ENCODE measurements around the gene COTL1.

- no peak for TF ChIP-seq POLR2A (IDR thresholded peaks at IDR 0.05)
- TF ChIP-seq, protein P1, sequence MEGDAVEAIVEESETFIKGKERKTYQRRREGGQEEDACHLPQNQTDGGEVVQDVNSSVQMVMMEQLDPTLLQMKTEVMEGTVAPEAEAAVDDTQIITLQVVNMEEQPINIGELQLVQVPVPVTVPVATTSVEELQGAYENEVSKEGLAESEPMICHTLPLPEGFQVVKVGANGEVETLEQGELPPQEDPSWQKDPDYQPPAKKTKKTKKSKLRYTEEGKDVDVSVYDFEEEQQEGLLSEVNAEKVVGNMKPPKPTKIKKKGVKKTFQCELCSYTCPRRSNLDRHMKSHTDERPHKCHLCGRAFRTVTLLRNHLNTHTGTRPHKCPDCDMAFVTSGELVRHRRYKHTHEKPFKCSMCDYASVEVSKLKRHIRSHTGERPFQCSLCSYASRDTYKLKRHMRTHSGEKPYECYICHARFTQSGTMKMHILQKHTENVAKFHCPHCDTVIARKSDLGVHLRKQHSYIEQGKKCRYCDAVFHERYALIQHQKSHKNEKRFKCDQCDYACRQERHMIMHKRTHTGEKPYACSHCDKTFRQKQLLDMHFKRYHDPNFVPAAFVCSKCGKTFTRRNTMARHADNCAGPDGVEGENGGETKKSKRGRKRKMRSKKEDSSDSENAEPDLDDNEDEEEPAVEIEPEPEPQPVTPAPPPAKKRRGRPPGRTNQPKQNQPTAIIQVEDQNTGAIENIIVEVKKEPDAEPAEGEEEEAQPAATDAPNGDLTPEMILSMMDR (IDR thresholded peaks at IDR 0.05) = no peak
Measured at GRCh38 chr16:84654998-84655397, 37.1 kb upstream of the COTL1 start.

All from heart left ventricle (tissue), 13 donors.